ENCODE data around the gene SUV39H1.

Gene SUV39H1

DNA sequence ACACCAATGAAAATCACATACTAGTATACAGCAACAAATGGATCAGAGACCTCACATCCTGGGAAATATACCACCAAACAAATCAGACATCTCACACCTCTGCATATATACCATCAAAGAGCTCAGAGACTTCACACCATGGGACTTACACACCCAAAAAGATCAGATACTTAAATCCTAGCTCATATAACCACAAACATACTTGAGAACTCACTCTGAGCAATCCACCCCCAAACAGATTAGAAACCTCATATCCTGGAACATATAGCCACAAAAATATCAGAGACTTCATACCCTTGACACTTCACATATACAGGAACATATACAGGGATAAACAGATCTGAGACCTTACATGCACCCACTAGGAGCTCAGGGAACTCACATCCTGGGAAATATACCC lies 32.1 kb downstream of the SUV39H1 start:
- TF ChIP-seq ARNTL (CRISPR knock-in tag; IDR thresholded peaks at IDR 0.05; ENCODE audit: borderline replicate concordance, low read depth), result no peak
- TF ChIP-seq ZC3H10 (CRISPR knock-in tag; IDR thresholded peaks at IDR 0.05), result no peak
- no peak for TF ChIP-seq GLIS3 (CRISPR knock-in tag; IDR thresholded peaks at IDR 0.05)
- TF ChIP-seq, protein P1, sequence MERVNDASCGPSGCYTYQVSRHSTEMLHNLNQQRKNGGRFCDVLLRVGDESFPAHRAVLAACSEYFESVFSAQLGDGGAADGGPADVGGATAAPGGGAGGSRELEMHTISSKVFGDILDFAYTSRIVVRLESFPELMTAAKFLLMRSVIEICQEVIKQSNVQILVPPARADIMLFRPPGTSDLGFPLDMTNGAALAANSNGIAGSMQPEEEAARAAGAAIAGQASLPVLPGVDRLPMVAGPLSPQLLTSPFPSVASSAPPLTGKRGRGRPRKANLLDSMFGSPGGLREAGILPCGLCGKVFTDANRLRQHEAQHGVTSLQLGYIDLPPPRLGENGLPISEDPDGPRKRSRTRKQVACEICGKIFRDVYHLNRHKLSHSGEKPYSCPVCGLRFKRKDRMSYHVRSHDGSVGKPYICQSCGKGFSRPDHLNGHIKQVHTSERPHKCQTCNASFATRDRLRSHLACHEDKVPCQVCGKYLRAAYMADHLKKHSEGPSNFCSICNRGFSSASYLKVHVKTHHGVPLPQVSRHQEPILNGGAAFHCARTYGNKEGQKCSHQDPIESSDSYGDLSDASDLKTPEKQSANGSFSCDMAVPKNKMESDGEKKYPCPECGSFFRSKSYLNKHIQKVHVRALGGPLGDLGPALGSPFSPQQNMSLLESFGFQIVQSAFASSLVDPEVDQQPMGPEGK (CRISPR knock-in tag; IDR thresholded peaks at IDR 0.05; ENCODE audit: borderline replicate concordance), result no peak
- TF ChIP-seq PPARA (CRISPR knock-in tag; IDR thresholded peaks at IDR 0.05; ENCODE audit: borderline replicate concordance), result no peak
- TF ChIP-seq ZFP30 (CRISPR knock-in tag; IDR thresholded peaks at IDR 0.05), result no peak
- no peak for ATAC-seq

DNA sequence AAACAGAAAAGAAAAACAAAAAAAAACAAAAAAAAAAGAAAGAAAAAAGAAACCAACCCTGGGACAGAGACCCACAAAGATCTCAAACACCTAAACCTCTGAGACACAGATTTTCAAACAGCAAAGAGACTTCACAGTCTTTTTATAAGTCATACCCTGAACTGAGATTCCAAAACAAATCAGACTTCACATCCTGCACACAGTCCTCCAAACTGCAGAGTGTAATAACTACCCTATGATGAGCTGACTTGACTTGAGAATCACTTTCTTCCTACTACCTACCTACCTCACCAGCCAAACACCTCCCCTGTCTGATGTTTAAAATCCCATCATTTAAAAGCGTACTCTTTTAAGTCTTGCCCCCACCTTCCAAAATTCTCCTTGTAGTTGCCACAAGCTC lies 39.8 kb downstream of the SUV39H1 start:
- no peak for TF ChIP-seq BACH2 (CRISPR knock-in tag; IDR thresholded peaks at IDR 0.05; ENCODE audit: borderline replicate concordance)
- TF ChIP-seq ZFP30 (CRISPR knock-in tag; IDR thresholded peaks at IDR 0.05), result no peak
- no peak for TF ChIP-seq OSR1 (CRISPR knock-in tag; IDR thresholded peaks at IDR 0.05)
- ATAC-seq, result no peak

DNA sequence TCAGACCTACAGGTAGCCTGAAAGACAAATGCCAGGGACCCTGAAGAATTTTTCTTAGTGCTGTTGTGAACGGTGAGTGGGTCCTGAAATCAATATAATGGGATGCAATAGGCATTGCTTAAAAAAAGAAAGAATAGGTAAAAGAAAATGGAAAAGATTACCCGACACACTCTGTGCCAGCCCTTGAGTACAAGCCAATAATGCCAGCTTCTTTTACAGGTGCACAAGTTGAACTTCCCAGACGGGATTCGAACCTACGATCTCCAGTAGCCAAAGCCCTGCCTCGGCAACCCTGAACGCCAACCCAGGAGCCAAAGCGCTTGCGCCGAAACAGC lies 40.3 kb downstream of the SUV39H1 start:
- TF ChIP-seq CSDC2 (CRISPR knock-in tag; IDR thresholded peaks at IDR 0.05), result no peak
- no peak for TF ChIP-seq ZNF565 (CRISPR knock-in tag; conservative IDR thresholded peaks at IDR 0.05; ENCODE audit: low read depth)
- TF ChIP-seq ZFP30 (CRISPR knock-in tag; IDR thresholded peaks at IDR 0.05), result no peak
- TF ChIP-seq, protein P2, sequence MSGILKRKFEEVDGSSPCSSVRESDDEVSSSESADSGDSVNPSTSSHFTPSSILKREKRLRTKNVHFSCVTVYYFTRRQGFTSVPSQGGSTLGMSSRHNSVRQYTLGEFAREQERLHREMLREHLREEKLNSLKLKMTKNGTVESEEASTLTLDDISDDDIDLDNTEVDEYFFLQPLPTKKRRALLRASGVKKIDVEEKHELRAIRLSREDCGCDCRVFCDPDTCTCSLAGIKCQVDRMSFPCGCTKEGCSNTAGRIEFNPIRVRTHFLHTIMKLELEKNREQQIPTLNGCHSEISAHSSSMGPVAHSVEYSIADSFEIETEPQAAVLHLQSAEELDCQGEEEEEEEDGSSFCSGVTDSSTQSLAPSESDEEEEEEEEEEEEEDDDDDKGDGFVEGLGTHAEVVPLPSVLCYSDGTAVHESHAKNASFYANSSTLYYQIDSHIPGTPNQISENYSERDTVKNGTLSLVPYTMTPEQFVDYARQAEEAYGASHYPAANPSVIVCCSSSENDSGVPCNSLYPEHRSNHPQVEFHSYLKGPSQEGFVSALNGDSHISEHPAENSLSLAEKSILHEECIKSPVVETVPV (CRISPR knock-in tag; IDR thresholded peaks at IDR 0.05), result no peak
- no peak for TF ChIP-seq OSR1 (CRISPR knock-in tag; IDR thresholded peaks at IDR 0.05)
- TF ChIP-seq BACH2 (CRISPR knock-in tag; IDR thresholded peaks at IDR 0.05; ENCODE audit: borderline replicate concordance), result no peak
- no peak for ATAC-seq

DNA sequence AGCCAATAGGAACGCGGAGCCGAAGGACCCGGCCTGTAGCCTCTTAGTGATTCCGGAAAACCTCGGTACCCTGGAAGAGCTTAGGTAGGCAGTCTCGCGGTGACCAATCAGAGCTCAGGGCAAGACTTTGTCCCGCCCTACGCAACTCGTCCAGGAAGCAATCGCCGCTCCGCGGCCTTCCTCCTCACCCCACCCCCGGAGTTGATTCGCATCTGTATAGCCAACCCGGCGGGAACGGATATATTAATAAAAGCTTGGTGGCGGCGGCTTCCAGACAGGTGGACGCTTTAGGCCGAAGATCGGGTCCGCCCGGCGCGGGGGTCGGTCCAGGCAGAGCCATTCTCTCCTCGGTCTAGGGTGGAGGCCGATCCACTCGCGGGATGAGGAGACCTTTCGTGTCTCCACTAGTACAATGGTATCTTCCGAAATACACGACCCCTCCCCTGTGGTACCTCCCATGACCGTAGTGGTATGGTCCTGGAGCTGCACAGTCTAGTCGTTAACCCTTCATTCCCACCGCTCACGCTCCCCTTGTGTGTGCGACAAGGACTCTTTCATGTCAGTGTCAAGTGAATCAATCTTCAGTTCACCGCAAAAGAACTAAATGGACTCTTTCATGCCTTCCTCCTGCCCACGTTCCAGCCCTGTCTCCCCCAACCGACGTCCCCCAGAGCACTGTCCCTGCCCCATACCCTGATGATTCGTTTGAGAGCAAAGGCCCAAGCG lies 40.8 kb downstream of the SUV39H1 start:
- peak; percentile 99 for ATAC-seq
- TF ChIP-seq RARB (CRISPR knock-in tag; IDR thresholded peaks at IDR 0.05), result no peak
- no peak for TF ChIP-seq PPARA (CRISPR knock-in tag; IDR thresholded peaks at IDR 0.05; ENCODE audit: borderline replicate concordance)
- no peak for TF ChIP-seq ZNF565 (CRISPR knock-in tag; conservative IDR thresholded peaks at IDR 0.05; ENCODE audit: low read depth)
- TF ChIP-seq ISL1 (CRISPR knock-in tag; IDR thresholded peaks at IDR 0.05), result no peak
- no peak for TF ChIP-seq TOX (CRISPR knock-in tag; IDR thresholded peaks at IDR 0.05; ENCODE audit: borderline replicate concordance)
- TF ChIP-seq ARNTL (CRISPR knock-in tag; IDR thresholded peaks at IDR 0.05; ENCODE audit: borderline replicate concordance, low read depth), result no peak
- no peak for TF ChIP-seq ZNF8 (CRISPR knock-in tag; IDR thresholded peaks at IDR 0.05)
- TF ChIP-seq TCF4 (CRISPR knock-in tag; IDR thresholded peaks at IDR 0.05; ENCODE audit: borderline replicate concordance), result no peak
- no peak for TF ChIP-seq ZFP30 (CRISPR knock-in tag; IDR thresholded peaks at IDR 0.05)
- no peak for TF ChIP-seq ZNF70 (CRISPR knock-in tag; IDR thresholded peaks at IDR 0.05)
- TF ChIP-seq SNAI2 (CRISPR knock-in tag; IDR thresholded peaks at IDR 0.05), result no peak
- TF ChIP-seq, protein P3, sequence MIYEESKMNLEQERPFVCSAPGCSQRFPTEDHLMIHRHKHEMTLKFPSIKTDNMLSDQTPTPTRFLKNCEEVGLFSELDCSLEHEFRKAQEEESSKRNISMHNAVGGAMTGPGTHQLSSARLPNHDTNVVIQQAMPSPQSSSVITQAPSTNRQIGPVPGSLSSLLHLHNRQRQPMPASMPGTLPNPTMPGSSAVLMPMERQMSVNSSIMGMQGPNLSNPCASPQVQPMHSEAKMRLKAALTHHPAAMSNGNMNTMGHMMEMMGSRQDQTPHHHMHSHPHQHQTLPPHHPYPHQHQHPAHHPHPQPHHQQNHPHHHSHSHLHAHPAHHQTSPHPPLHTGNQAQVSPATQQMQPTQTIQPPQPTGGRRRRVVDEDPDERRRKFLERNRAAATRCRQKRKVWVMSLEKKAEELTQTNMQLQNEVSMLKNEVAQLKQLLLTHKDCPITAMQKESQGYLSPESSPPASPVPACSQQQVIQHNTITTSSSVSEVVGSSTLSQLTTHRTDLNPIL (CRISPR knock-in tag; IDR thresholded peaks at IDR 0.05; ENCODE audit: low read depth), result no peak
- TF ChIP-seq BACH2 (CRISPR knock-in tag; IDR thresholded peaks at IDR 0.05; ENCODE audit: borderline replicate concordance), result no peak
- no peak for TF ChIP-seq ZFP3 (CRISPR knock-in tag; IDR thresholded peaks at IDR 0.05)
- no peak for TF ChIP-seq GLIS3 (CRISPR knock-in tag; IDR thresholded peaks at IDR 0.05)
- TF ChIP-seq, protein P4, sequence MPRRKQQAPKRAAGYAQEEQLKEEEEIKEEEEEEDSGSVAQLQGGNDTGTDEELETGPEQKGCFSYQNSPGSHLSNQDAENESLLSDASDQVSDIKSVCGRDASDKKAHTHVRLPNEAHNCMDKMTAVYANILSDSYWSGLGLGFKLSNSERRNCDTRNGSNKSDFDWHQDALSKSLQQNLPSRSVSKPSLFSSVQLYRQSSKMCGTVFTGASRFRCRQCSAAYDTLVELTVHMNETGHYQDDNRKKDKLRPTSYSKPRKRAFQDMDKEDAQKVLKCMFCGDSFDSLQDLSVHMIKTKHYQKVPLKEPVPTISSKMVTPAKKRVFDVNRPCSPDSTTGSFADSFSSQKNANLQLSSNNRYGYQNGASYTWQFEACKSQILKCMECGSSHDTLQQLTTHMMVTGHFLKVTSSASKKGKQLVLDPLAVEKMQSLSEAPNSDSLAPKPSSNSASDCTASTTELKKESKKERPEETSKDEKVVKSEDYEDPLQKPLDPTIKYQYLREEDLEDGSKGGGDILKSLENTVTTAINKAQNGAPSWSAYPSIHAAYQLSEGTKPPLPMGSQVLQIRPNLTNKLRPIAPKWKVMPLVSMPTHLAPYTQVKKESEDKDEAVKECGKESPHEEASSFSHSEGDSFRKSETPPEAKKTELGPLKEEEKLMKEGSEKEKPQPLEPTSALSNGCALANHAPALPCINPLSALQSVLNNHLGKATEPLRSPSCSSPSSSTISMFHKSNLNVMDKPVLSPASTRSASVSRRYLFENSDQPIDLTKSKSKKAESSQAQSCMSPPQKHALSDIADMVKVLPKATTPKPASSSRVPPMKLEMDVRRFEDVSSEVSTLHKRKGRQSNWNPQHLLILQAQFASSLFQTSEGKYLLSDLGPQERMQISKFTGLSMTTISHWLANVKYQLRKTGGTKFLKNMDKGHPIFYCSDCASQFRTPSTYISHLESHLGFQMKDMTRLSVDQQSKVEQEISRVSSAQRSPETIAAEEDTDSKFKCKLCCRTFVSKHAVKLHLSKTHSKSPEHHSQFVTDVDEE (CRISPR knock-in tag; IDR thresholded peaks at IDR 0.05), result no peak
- TF ChIP-seq, protein P5, sequence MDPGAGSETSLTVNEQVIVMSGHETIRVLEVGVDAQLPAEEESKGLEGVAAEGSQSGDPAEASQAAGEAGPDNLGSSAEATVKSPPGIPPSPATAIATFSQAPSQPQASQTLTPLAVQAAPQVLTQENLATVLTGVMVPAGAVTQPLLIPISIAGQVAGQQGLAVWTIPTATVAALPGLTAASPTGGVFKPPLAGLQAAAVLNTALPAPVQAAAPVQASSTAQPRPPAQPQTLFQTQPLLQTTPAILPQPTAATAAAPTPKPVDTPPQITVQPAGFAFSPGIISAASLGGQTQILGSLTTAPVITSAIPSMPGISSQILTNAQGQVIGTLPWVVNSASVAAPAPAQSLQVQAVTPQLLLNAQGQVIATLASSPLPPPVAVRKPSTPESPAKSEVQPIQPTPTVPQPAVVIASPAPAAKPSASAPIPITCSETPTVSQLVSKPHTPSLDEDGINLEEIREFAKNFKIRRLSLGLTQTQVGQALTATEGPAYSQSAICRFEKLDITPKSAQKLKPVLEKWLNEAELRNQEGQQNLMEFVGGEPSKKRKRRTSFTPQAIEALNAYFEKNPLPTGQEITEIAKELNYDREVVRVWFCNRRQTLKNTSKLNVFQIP (CRISPR knock-in tag; IDR thresholded peaks at IDR 0.05; ENCODE audit: borderline replicate concordance, low read depth), result no peak
